UCSD-AML1 (cell line): ENCODE data around the gene SH2D1B.
"Not testable (repeated sequence)": the region's sequence is repeated elsewhere in the genome, so short reads cannot be mapped to it uniquely, and the experiment has no call there.

Experiments
- DNase-seq: peaks from one replicate; lab custom pipeline; 2025; ENCODE audit not compliant: unreplicated experiment; lab: John Stamatoyannopoulos, UW

The SH2D1B gene

GRCh38 chr1:162365284-162366020, 46.5 kb downstream of the SH2D1B start:
- no peak for DNase-seq

- no peak for DNase-seq
Measured at GRCh38 chr1:162364498-162364897, 47.4 kb downstream of the SH2D1B start.

- no peak for DNase-seq
Measured at GRCh38 chr1:162363823-162364222, 48.1 kb downstream of the SH2D1B start.

- DNase-seq, result no peak
Measured at GRCh38 chr1:162361349-162361748, 50.6 kb downstream of the SH2D1B start.

- DNase-seq, result no peak
Measured at GRCh38 chr1:162360874-162361260, 51.1 kb downstream of the SH2D1B start.

GRCh38 chr1:162360237-162360873, 51.6 kb downstream of the SH2D1B start:
- DNase-seq, result no peak

- no peak for DNase-seq
Measured at GRCh38 chr1:162359523-162360236, 52.3 kb downstream of the SH2D1B start.

GRCh38 chr1:162358928-162359327, 53.0 kb downstream of the SH2D1B start:
- no peak for DNase-seq

- no peak for DNase-seq
Measured at GRCh38 chr1:162357681-162358266, 54.2 kb downstream of the SH2D1B start.

- peak; percentile 24 for DNase-seq
Measured at GRCh38 chr1:162353702-162354101, 58.2 kb downstream of the SH2D1B start.

GRCh38 chr1:162353078-162353477, 58.9 kb downstream of the SH2D1B start:
- no peak for DNase-seq

- DNase-seq, result not testable (repeated sequence)
Measured at GRCh38 chr1:162351874-162352273, 60.1 kb downstream of the SH2D1B start.

GRCh38 chr1:162351246-162351842, 60.6 kb downstream of the SH2D1B start:
- no peak for DNase-seq

GRCh38 chr1:162349635-162350330, 62.2 kb downstream of the SH2D1B start:
- DNase-seq, result no peak

- DNase-seq, result no peak
Measured at GRCh38 chr1:162347281-162347680, 64.7 kb downstream of the SH2D1B start.
